ENCODE data around the gene AP2A2.

GRCh38 chr11:1024597-1025409 lies 99.1 kb downstream of the AP2A2 start:
- TF ChIP-seq CTCF (IDR thresholded peaks at IDR 0.05) (no peak), POLR2A (IDR thresholded peaks at IDR 0.05) (no peak)

Measured in vagina (tissue), 2 donors.